IMR-90 (cell line): ENCODE results near the gene SCAMP2. TPM values are rescaled to one million over a fixed set of nuclear protein-coding genes. Genes with fewer than 3 reads are reported as not detected.

ENCODE experiments used
- ATAC-seq: fragments of 200-7000 bp; cut with Tn5 transposase; 2 replicates; pipeline ENCODE4 v1.9.1; 2020; ENCODE audit warnings: low read depth, mild to moderate bottlenecking, moderate library complexity
- BruUV-seq: library from RNA; stranded (reverse); fragments of 400-500 nt; replicated peaks from 2 replicates; lab custom pipeline; 2021; lab: Mats Ljungman, UMichigan
- CTCF ChIA-PET: fragments of 300-600 bp; formaldehyde crosslinking; extraction: SDS; loops from one replicate; lab custom pipeline; 2021; ENCODE audit warnings: antibody characterized with exemption; lab: Yijun Ruan, JAX
- POLR2A ChIA-PET: fragments of 300-600 bp; sonication (Branson Sonifier 250); formaldehyde crosslinking; loops from one replicate; lab custom pipeline; 2022; ENCODE audit warnings: antibody characterized with exemption; ENCODE audit not compliant: unreplicated experiment; lab: Charles Lee
- DNase-seq: peaks from one replicate; pipeline ENCODE4 v3.0.0; 2013
- H2AFZ ChIP-seq: replicated peaks from 2 replicates; pipeline ENCODE3; 2013; ENCODE audit warnings: low read length, mild to moderate bottlenecking; ENCODE audit not compliant: poor library complexity
- H2AK5ac ChIP-seq: 2 replicates; pipeline ENCODE4 v1.6.1; 2013; ENCODE audit warnings: low read depth, low read length, inconsistent platforms
- H2AK9ac ChIP-seq: replicated peaks from 2 replicates; pipeline ENCODE3; 2013; ENCODE audit warnings: mild to moderate bottlenecking, low read depth, low read length, moderate library complexity; ENCODE audit not compliant: poor library complexity
- H2BK120ac ChIP-seq: 2 replicates; pipeline ENCODE4 v1.6.1; 2013; ENCODE audit warnings: low read depth, low read length, inconsistent platforms
- H2BK15ac ChIP-seq: 3 replicates; pipeline ENCODE4 v1.6.1; 2013; ENCODE audit warnings: low read depth, low read length, inconsistent platforms
- H2BK20ac ChIP-seq: 2 replicates; pipeline ENCODE4 v1.6.1; 2013; ENCODE audit warnings: low read depth, mild to moderate bottlenecking, inconsistent platforms, low read length, moderate library complexity
- H2BK5ac ChIP-seq: 2 replicates; pipeline ENCODE4 v1.6.1; 2013; ENCODE audit warnings: mild to moderate bottlenecking, low read depth, low read length, inconsistent platforms; ENCODE audit not compliant: poor library complexity, severe bottlenecking
- H3K14ac ChIP-seq: replicated peaks from 2 replicates; pipeline ENCODE4 v1.6.1; 2013; ENCODE audit warnings: low read depth, low read length, inconsistent platforms
- H3K18ac ChIP-seq: 2 replicates; pipeline ENCODE4 v1.6.1; 2013; ENCODE audit warnings: low read depth, low read length, control low read depth
- H3K23ac ChIP-seq: 2 replicates; pipeline ENCODE4 v1.6.1; 2013; ENCODE audit warnings: low read depth, low read length, inconsistent platforms
- H3K27ac ChIP-seq: 2 replicates; pipeline ENCODE4 v1.5.1; 2013; ENCODE audit warnings: mild to moderate bottlenecking, control low read depth, low read length; ENCODE audit not compliant: insufficient read depth
- H3K27me3 ChIP-seq: 2 replicates; pipeline ENCODE4 v1.6.1; 2013; ENCODE audit warnings: low read length; ENCODE audit not compliant: control insufficient read depth, insufficient read depth
- H3K36me3 ChIP-seq: 2 replicates; pipeline ENCODE4 v1.6.1; 2013; ENCODE audit warnings: low read length, mixed read lengths; ENCODE audit not compliant: control insufficient read depth, insufficient read depth
- H3K4ac ChIP-seq: 2 replicates; pipeline ENCODE4 v1.6.1; 2013; ENCODE audit warnings: low read depth, low read length, inconsistent platforms
- H3K4me1 ChIP-seq: 2 replicates; pipeline ENCODE4 v1.6.1; 2013; ENCODE audit warnings: low read length, mixed read lengths; ENCODE audit not compliant: control insufficient read depth, insufficient read depth
- H3K4me2 ChIP-seq: 2 replicates; pipeline ENCODE4 v1.6.1; 2013; ENCODE audit warnings: low read depth, mild to moderate bottlenecking, control low read depth, low read length, moderate library complexity
- H3K4me3 ChIP-seq: 2 replicates; pipeline ENCODE4 v1.5.1; 2013; ENCODE audit warnings: low read depth, mild to moderate bottlenecking, control low read depth, low read length, moderate library complexity; ENCODE audit not compliant: insufficient read depth
- H3K56ac ChIP-seq: 2 replicates; pipeline ENCODE4 v1.6.1; 2013; ENCODE audit warnings: low read length, inconsistent platforms; ENCODE audit not compliant: insufficient read depth; ENCODE audit errors: extremely low read depth
- H3K79me1 ChIP-seq, 2 experiments: 2 replicates each; pipeline ENCODE4 v1.6.1; 2013; ENCODE audit warnings: low read length in 2 of 2, inconsistent platforms in 1 of 2, low read depth in 1 of 2
- H3K9ac ChIP-seq: 2 replicates; pipeline ENCODE4 v1.6.1; 2013; ENCODE audit warnings: low read depth, low read length, control low read depth
- H3K9me1 ChIP-seq: 2 replicates; pipeline ENCODE4 v1.6.1; 2013; ENCODE audit warnings: low read length, inconsistent platforms; ENCODE audit not compliant: insufficient read depth
- H3K9me3 ChIP-seq: 2 replicates; pipeline ENCODE4 v1.6.1; 2013; ENCODE audit warnings: low read length; ENCODE audit not compliant: control insufficient read depth, insufficient read depth
- H4K20me1 ChIP-seq: 2 replicates; pipeline ENCODE4 v1.6.1; 2013; ENCODE audit warnings: low read length, inconsistent platforms; ENCODE audit not compliant: insufficient read depth
- H4K5ac ChIP-seq: 2 replicates; pipeline ENCODE4 v1.6.1; 2013; ENCODE audit warnings: mild to moderate bottlenecking, low read depth, low read length, control low read depth
- H4K8ac ChIP-seq, 2 experiments: 2 replicates each; pipeline ENCODE4 v1.6.1; 2013; ENCODE audit warnings: low read depth in 2 of 2, low read length in 2 of 2, control low read depth in 1 of 2, inconsistent platforms in 1 of 2
- H4K91ac ChIP-seq: 2 replicates; pipeline ENCODE4 v1.6.1; 2013; ENCODE audit warnings: low read depth, low read length, inconsistent platforms; ENCODE audit not compliant: insufficient read depth
- BHLHE40 ChIP-seq: fragments of 150-350 bp; IDR thresholded peaks from 2 replicates; pipeline ENCODE4 v1.6.1; 2016; ENCODE audit warnings: mild to moderate bottlenecking, low read depth, low read length
- CEBPB ChIP-seq: IDR thresholded peaks from 2 replicates; pipeline ENCODE4 v1.6.1; 2012; ENCODE audit warnings: low read depth, low read length, improper control_type of control experiment
- CHD1 ChIP-seq: IDR thresholded peaks from 2 replicates; pipeline ENCODE4 v1.6.1; 2012; ENCODE audit warnings: low read depth, low read length, improper control_type of control experiment
- CTCF ChIP-seq: conservative IDR thresholded peaks from 2 replicates; pipeline ENCODE4 v1.5.1; 2012; ENCODE audit warnings: mild to moderate bottlenecking, low read depth, low read length, improper control_type of control experiment
- ELK1 ChIP-seq: fragments of 150-350 bp; IDR thresholded peaks from 2 replicates; pipeline ENCODE4 v1.6.1; 2016; ENCODE audit warnings: low read depth, mild to moderate bottlenecking, low read length, moderate library complexity, borderline replicate concordance
- FOS ChIP-seq: fragments of 150-350 bp; IDR thresholded peaks from 2 replicates; pipeline ENCODE4 v1.6.1; 2016; ENCODE audit warnings: low read depth, low read length
- MAFK ChIP-seq: IDR thresholded peaks from 2 replicates; pipeline ENCODE4 v1.6.1; 2012; ENCODE audit warnings: low read depth, low read length, improper control_type of control experiment
- NFE2L2 ChIP-seq: fragments of 150-350 bp; IDR thresholded peaks from 2 replicates; pipeline ENCODE4 v1.6.1; 2016; ENCODE audit warnings: low read depth, mild to moderate bottlenecking, low read length
- POLR2A ChIP-seq: IDR thresholded peaks from 2 replicates; pipeline ENCODE4 v1.6.1; 2012; ENCODE audit warnings: mild to moderate bottlenecking, low read depth, low read length
- RAD21 ChIP-seq: IDR thresholded peaks from 2 replicates; pipeline ENCODE4 v1.6.1; 2012; ENCODE audit warnings: low read length, improper control_type of control experiment
- RFX5 ChIP-seq: IDR thresholded peaks from 2 replicates; pipeline ENCODE4 v1.8.0; 2012; ENCODE audit warnings: low read depth, mild to moderate bottlenecking, low read length, moderate library complexity
- SMC3 ChIP-seq: fragments of 150-350 bp; IDR thresholded peaks from 2 replicates; pipeline ENCODE4 v1.6.1; 2016; ENCODE audit warnings: low read depth, mild to moderate bottlenecking, antibody characterized with exemption, low read length, moderate library complexity
- USF2 ChIP-seq: fragments of 150-350 bp; IDR thresholded peaks from 2 replicates; pipeline ENCODE4 v1.6.1; 2017; ENCODE audit warnings: mild to moderate bottlenecking, antibody characterized with exemption, low read length, low read depth
- WGBS, 2 experiments: methylation state at CpG; one replicate each; pipeline versions ENCODE4 v1.1.5 to v1.1.7; 2013; ENCODE audit warnings: missing lambda C conversion rate in 2 of 2; ENCODE audit not compliant: insufficient read length in 1 of 2; ENCODE audit errors: extremely low coverage in 2 of 2; 5-methylcytosine and 5-hydroxymethylcytosine counted together
- dilution Hi-C: fragments of 300-500 bp; cut with HindIII; formaldehyde crosslinking; loops from one replicate; pipeline ENCODE4 v1.14.3; 2018; ENCODE audit warnings: low sequenced_read_pairs; ENCODE audit not compliant: unreplicated experiment
- in situ Hi-C: fragments of 300-500 bp; cut with MboI; formaldehyde crosslinking; loops from 3 replicates; pipeline ENCODE4 v1.14.3; 2019; ENCODE audit warnings: low sequenced_read_pairs, inconsistent platforms, mixed read lengths
- intact Hi-C: fragments of 100-400 bp; cut with micrococcal nuclease; formaldehyde crosslinking; loops from 2 replicates; pipeline ENCODE4 v1.10.0; 2022
- polyA plus RNA-seq, 3 experiments: library from polyadenylated mRNA; depleted of rRNA; stranded (reverse); fragments of >200 nt; gene quantifications; 2 replicates each; pipeline ENCODE4 v1.2.3, GENCODE V29; 2012; ENCODE audit warnings: low replicate concordance in 1 of 3
- total RNA-seq: library from RNA; depleted of rRNA; stranded (reverse); fragments of >200 nt; gene quantifications from 2 replicates; pipeline ENCODE4 v1.2.3, GENCODE V29; 2012

The SCAMP2 gene
- total and polyA plus RNA-seq, 2 of the 4 experiments (the other 2 are of a cell fraction) = 25.8 to 111 TPM

GRCh38 chr15:74842581-74843444 is 30.4 kb downstream of the SCAMP2 start, which contains the start of gene ULK3:
ULK3 (minus strand) TSS chr15:74843156; CDS start chr15:74843105, 51 bp downstream.
- H2BK120ac ChIP-seq = peak within 1 kb of the TSS; percentile 46; the same call in 1 of the 2 replicates
- 1% methylated on average over 38 of the region's 84 CpGs; no CpG with 5 or more reads in 1 of the 2 experiments for WGBS, 2 experiments
- H3K14ac ChIP-seq = peak within 1 kb of the TSS; percentile 78
- H4K8ac ChIP-seq = peak within 1 kb of the TSS; percentile 89 to 91
- H2BK5ac ChIP-seq = peak within 1 kb of the TSS; percentile 54
- dilution Hi-C loops (no loop called here), intact Hi-C loops (loop anchor here (5.0 kb wide), 2 partner anchors 49 to 64 kb away; partner anchors contain the start of genes FAM219B and MPI), in situ Hi-C loops (no loop called here)
- peak within 1 kb of the TSS; percentile 92 for H3K4ac ChIP-seq
- no peak within 1 kb of the TSS for H3K56ac ChIP-seq
- no peaks in the 10 kb centered on the region for H3K27me3 ChIP-seq
- H3K4me1 ChIP-seq = peaks cover 4% of the 10 kb centered on the region; the same call in 1 of the 2 replicates
- H3K9ac ChIP-seq = peak within 1 kb of the TSS; percentile 79
- 0 out of 2 replicates have a peak, but pooled peaks cover 3% of the 10 kb centered on the region for H3K9me1 ChIP-seq
- CTCF ChIA-PET = interaction anchor here (0.6 to 1.2 kb wide), 2 partner anchors 13 to 59 kb away, joined by 3 to 4 read pairs; no protein-coding TSS in a partner anchor
- no peak within 1 kb of the TSS for H2BK20ac ChIP-seq
- peak within 1 kb of the TSS; percentile 83 for H3K4me2 ChIP-seq
- H3K4me3 ChIP-seq = peak within 1 kb of the TSS; percentile 91
- no TSS peak for BruUV-seq
- peak within 1 kb of the TSS; percentile 50 for H4K91ac ChIP-seq
- H2AFZ ChIP-seq = peak within 1 kb of the TSS; percentile 93
- H3K27ac ChIP-seq = peak within 1 kb of the TSS; percentile 67
- peaks cover 0 to 17% of the 10 kb centered on the region in 2 experiments; a peak in 1 of 4 replicates for H3K79me1 ChIP-seq
- peak within 1 kb of the TSS; percentile 35 for H4K5ac ChIP-seq
- peak within 1 kb of the TSS; percentile 94 for H2AK9ac ChIP-seq
- ATAC-seq (peak; percentile 98), DNase-seq (peak; percentile 73)
- H3K36me3 ChIP-seq = peaks cover 17% of the 10 kb centered on the region
- H3K23ac ChIP-seq = peak within 1 kb of the TSS; percentile 70
- no peaks in the 10 kb centered on the region for H4K20me1 ChIP-seq
- peak within 1 kb of the TSS; percentile 13; the same call in 1 of the 3 replicates for H2BK15ac ChIP-seq
- POLR2A ChIA-PET = no interaction called here
- H2AK5ac ChIP-seq = peak within 1 kb of the TSS; percentile 79
- H3K18ac ChIP-seq = no peak within 1 kb of the TSS; the same call in 1 of the 2 replicates
- no peaks in the 10 kb centered on the region for H3K9me3 ChIP-seq
- TF ChIP-seq NFE2L2 (no peak), CHD1 (no peak), CTCF (peak; percentile 79), CEBPB (no peak), ELK1 (no peak), BHLHE40 (peak; percentile 60), MAFK (no peak), SMC3 (peak; percentile 25; the same call in 1 of the 2 replicates), FOS (peak; percentile 24; the same call in 1 of the 2 replicates), POLR2A (no peak), RAD21 (peak; percentile 41), USF2 (peak; percentile 97), RFX5 (no peak; the same call in 1 of the 2 replicates)
